GM12878 (cell line): Measurements from ENCODE around the gene COQ8B.

Source experiments
- EZH2 ChIP-seq: IDR thresholded peaks from 2 replicates; pipeline ENCODE4 v1.6.1; 2012; ENCODE audit warnings: low read depth, mild to moderate bottlenecking, control low read depth, inconsistent platforms, low read length, borderline replicate concordance; ENCODE audit not compliant: control insufficient read depth
- TF ChIP-seq, protein P1 (sequence below), 3 experiments: IDR thresholded peaks in 2 of 3; conservative IDR thresholded peaks in 1 of 3; 2 replicates each; pipeline ENCODE4 v1.5.1; 2011; ENCODE audit warnings: low read depth in 3 of 3, low read length in 3 of 3, mild to moderate bottlenecking in 3 of 3, control low read depth in 2 of 3, moderate library complexity in 2 of 3, inconsistent platforms in 1 of 3, mixed read lengths in 1 of 3; ENCODE audit not compliant: control insufficient read depth in 2 of 3, insufficient read depth in 1 of 3; ENCODE audit errors: extremely low read depth in 1 of 3

DNA sequence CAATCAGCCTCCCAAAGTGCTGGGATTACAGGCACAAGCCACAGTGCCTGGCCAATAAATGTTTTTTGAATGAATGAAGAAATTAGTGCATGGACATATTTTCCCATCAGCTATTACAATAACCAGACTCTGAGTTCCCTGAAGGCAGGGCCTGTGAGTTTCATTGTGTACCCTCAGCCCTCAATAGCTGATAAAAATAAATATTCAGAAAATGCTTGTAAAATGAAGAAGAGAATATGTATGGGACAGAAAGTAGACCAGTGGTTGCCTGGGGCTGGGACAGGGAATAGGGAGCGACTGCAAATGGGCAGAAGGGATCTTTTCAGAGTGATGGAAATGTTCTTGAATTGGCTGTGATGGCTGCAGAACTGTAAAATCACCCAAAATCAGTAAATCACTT, 55.1 kb downstream of the COQ8B start:
- TF ChIP-seq, protein P1, sequence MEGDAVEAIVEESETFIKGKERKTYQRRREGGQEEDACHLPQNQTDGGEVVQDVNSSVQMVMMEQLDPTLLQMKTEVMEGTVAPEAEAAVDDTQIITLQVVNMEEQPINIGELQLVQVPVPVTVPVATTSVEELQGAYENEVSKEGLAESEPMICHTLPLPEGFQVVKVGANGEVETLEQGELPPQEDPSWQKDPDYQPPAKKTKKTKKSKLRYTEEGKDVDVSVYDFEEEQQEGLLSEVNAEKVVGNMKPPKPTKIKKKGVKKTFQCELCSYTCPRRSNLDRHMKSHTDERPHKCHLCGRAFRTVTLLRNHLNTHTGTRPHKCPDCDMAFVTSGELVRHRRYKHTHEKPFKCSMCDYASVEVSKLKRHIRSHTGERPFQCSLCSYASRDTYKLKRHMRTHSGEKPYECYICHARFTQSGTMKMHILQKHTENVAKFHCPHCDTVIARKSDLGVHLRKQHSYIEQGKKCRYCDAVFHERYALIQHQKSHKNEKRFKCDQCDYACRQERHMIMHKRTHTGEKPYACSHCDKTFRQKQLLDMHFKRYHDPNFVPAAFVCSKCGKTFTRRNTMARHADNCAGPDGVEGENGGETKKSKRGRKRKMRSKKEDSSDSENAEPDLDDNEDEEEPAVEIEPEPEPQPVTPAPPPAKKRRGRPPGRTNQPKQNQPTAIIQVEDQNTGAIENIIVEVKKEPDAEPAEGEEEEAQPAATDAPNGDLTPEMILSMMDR (IDR thresholded peaks at IDR 0.05 in 2 of 3, conservative IDR thresholded peaks at IDR 0.05 in 1 of 3; ENCODE audit: control insufficient read depth in 2 of 3, extremely low read depth in 1 of 3, insufficient read depth in 1 of 3, low read depth in 3 of 3, low read length in 3 of 3), result no peak
- no peak for TF ChIP-seq EZH2
